Heart left ventricle (tissue), 16 donors: ENCODE data around the gene XKR7. TPM values are rescaled to one million over a fixed set of nuclear protein-coding genes. Genes with fewer than 3 reads are reported as not detected.

ENCODE experiments used
- ATAC-seq, 4 donors: fragments of 200-7000 bp; cut with Tn5 transposase; one replicate each; pipeline ENCODE4 v1.9.1; 2020 to 2022; ENCODE audit warnings: moderate library complexity in 4 of 4, mild to moderate bottlenecking in 3 of 4, moderate number of reproducible peaks in 1 of 4
- DNase-seq, 5 donors: peaks; one replicate each; pipeline ENCODE4 v3.0.0-alpha.2; 2020
- H3K27ac ChIP-seq, 12 donors: fragments of 200-600 bp; sonication (generic) in 4 of 12; one replicate each; pipeline versions ENCODE4 v1.5.0 to v1.8.0; 2016 to 2022; ENCODE audit warnings: mild to moderate bottlenecking in 2 of 12
- H3K27me3 ChIP-seq, 9 donors: fragments of 200-600 bp; sonication (generic) in 2 of 9; one replicate each; pipeline versions ENCODE4 v1.5.1 to v1.8.0; 2016 to 2022; ENCODE audit warnings: mild to moderate bottlenecking in 3 of 9
- H3K36me3 ChIP-seq, 9 donors: fragments of 200-600 bp; sonication (generic) in 2 of 9; one replicate each; pipeline versions ENCODE4 v1.5.0 to v1.8.0; 2018 to 2022; ENCODE audit warnings: mild to moderate bottlenecking in 2 of 9
- H3K4me1 ChIP-seq, 12 donors: fragments of 200-600 bp; sonication (generic) in 4 of 12; one replicate each; pipeline versions ENCODE4 v1.5.0 to v1.8.0; 2016 to 2022; ENCODE audit warnings: mild to moderate bottlenecking in 3 of 12
- H3K4me3 ChIP-seq, 12 donors: fragments of 200-600 bp; sonication (generic) in 4 of 12; one replicate each; pipeline versions ENCODE4 v1.5.0 to v1.8.0; 2017 to 2022; ENCODE audit warnings: mild to moderate bottlenecking in 9 of 12, moderate library complexity in 4 of 12
- H3K9me3 ChIP-seq, 12 donors: fragments of 200-600 bp; sonication (generic) in 4 of 12; one replicate each; pipeline versions ENCODE4 v1.5.0 to v1.8.0; 2016 to 2022; ENCODE audit warnings: mild to moderate bottlenecking in 1 of 12
- POLR2A ChIP-seq, 2 donors: fragments of 450-650 bp; IDR thresholded peaks; one replicate each; pipeline ENCODE4 v1.6.1; 2017; ENCODE audit warnings: antibody characterized with exemption in 2 of 2, mild to moderate bottlenecking in 2 of 2, moderate library complexity in 2 of 2
- WGBS, 4 donors: extraction: QIAGEN DNeasy Blood & Tissue Kit in 2 of 4; methylation state at CpG; one replicate each; pipeline versions ENCODE4 v1.1.5 to v1.1.7; 2013 to 2018; 5-methylcytosine and 5-hydroxymethylcytosine counted together
- intact Hi-C, 10 donors: fragments of 100-400 bp; cut with DNase I; formaldehyde crosslinking; loops; one replicate each; pipeline versions ENCODE4 v1.11.1 to v1.14.2; 2022
- polyA plus RNA-seq, 2 donors: library from polyadenylated mRNA; stranded (reverse); fragments of 200-250 nt; gene quantifications; one replicate each; pipeline ENCODE4 v1.2.3, GENCODE V29; 2013
- total RNA-seq, 9 donors: library from RNA; depleted of rRNA in 2 of 9; stranded (reverse); fragments of >200 nt in 2 of 9; fragmentation: NEBNext Ultra II Directional in 3 of 9; extraction: Animal tissue kit (Norgen Biotek cat#: 25700) in 3 of 9; gene quantifications; one replicate each; pipeline versions ENCODE4 v1.1.0 to v1.2.4, GENCODE V29; 2016 to 2023
- TF ChIP-seq, protein P1 (sequence below), 12 donors: fragments of 200-600 bp; sonication (generic) in 4 of 12; IDR thresholded peaks; one replicate each; pipeline versions ENCODE4 v1.5.0 to v1.8.0; 2018 to 2022; ENCODE audit warnings: antibody characterized with exemption in 12 of 12, mild to moderate bottlenecking in 5 of 12
- donor health status: ischemic (EF 13 %, LVEDD 7.1; RV severe dilation, severe dysfunction).
- donor health status: healthy with polysubstance abuse.
- donor health status: DM: no; HTN: yes; CAD: no.
- donor health status: DM: no; HTN: no; CAD: no.
- donor health status: ischemic (EF 25% LVEDD 6.9; RV normal size, moderate dysfunction).
- donor health status: ischemic (EF 25% LVEDD 5.7; RV mildly dilated, moderate dysfunction).
- donor health status: healthy.
- donor health status: DM: yes; HTN: yes; CAD: no.
- donor health status: ischemic (EF 35%, LVEDD 5.7; RV mildly dilated, moderate dysfunction).
- donor health status: nonischemic (EF 11% LVEDD 7.7; RV severe dilation, severe dysfunction).
- donor health status: DM: yes; HTN: yes; CAD: no.
- donor health status: PGD.
- donor health status: ischemic (EF 29% LVEDD 5.4; RV normal size, mild dysfunction).
- donor health status: nonischemic (EF 23%, LVEDD 6.1; RV moderate dilation, normal function).

XKR7 gene
- total and polyA plus RNA-seq, 11 donors = not detected

DNA sequence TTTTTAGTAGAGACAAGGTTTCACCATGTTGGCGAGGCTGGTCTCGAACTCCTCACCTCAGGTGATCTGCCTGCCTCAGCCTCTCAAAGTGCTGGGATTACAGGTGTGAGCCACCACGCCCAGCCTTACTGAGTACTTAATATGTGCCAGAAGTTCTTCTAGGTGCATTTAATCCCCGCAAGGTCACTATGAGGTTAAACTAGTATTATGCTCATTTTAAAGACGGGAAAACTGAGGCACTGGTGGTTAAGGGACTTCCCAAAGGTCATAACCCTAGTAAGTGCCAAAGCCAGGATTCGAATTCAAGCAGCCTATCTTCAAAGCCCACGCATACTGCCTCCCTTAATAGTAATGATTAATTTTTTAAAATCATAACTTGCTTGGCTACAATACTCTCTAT lies 41.6 kb downstream of the XKR7 start:
- DNase-seq = no peak
- Histone ChIP-seq H3K36me3 (no peaks in the 10 kb centered on the region), H3K27me3 (no peaks in the 10 kb centered on the region), H3K4me1 (peaks cover 7 to 65% (median 28%) of the 10 kb centered on the region in 12 donors), H3K4me3 (peak overlapping the region in 5 of 12 donors; percentile 19 to 70 (median 53)), H3K9me3 (no peaks in the 10 kb centered on the region), H3K27ac (peak overlapping the region; percentile 32 to 97 (median 87))
- intact Hi-C loops = no loop called here
- no peak for ATAC-seq
- 80 to 87% (median 84%) methylated on average over 7 of the region's 7 CpGs for WGBS, 4 donors
- no peak for TF ChIP-seq POLR2A (IDR thresholded peaks at IDR 0.05)
- TF ChIP-seq, protein P1, sequence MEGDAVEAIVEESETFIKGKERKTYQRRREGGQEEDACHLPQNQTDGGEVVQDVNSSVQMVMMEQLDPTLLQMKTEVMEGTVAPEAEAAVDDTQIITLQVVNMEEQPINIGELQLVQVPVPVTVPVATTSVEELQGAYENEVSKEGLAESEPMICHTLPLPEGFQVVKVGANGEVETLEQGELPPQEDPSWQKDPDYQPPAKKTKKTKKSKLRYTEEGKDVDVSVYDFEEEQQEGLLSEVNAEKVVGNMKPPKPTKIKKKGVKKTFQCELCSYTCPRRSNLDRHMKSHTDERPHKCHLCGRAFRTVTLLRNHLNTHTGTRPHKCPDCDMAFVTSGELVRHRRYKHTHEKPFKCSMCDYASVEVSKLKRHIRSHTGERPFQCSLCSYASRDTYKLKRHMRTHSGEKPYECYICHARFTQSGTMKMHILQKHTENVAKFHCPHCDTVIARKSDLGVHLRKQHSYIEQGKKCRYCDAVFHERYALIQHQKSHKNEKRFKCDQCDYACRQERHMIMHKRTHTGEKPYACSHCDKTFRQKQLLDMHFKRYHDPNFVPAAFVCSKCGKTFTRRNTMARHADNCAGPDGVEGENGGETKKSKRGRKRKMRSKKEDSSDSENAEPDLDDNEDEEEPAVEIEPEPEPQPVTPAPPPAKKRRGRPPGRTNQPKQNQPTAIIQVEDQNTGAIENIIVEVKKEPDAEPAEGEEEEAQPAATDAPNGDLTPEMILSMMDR (IDR thresholded peaks at IDR 0.05) = no peak

DNA sequence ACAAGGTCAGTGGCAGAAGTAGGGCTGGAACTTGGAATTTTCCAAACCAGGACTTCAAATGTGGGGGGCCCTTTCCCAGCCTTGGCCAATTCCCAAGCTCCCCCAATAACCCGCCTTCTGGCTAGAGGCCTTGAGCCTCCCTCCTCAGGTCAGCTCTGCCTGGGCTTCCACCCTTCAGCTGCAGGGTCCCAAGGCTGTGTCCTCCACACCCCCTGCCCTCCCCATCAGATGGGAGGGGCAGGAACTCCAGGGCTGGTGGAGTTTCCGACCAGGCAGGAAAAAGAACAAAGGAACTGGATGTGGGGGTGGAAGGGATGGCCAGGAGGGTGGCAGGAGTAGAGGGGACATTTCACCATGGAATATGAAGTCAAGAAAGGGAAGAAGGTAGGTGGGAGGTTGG lies 42.1 kb downstream of the XKR7 start, which contains the start of gene CCM2L:
Gene CCM2L (plus strand): TSS at position 338 of the 400 bp plus-strand sequence. CDS start 17 bp downstream, at position 355.
- DNase-seq = peak in 3 of 5 donors; percentile 68 to 70 (median 69)
- no peaks in the 10 kb centered on the region for H3K9me3 ChIP-seq
- peak; percentile 69 to 84 (median 76) for ATAC-seq
- WGBS, 4 donors = 50 to 60% (median 57%) methylated on average over 2 of the region's 2 CpGs
- H3K36me3 ChIP-seq = no peaks in the 10 kb centered on the region
- peak within 1 kb of the TSS; percentile 23 to 70 (median 54) for H3K4me3 ChIP-seq
- no peaks in the 10 kb centered on the region for H3K27me3 ChIP-seq
- peak within 1 kb of the TSS; percentile 57 to 97 (median 87) for H3K27ac ChIP-seq
- H3K4me1 ChIP-seq = peaks cover 7 to 65% (median 30%) of the 10 kb centered on the region in 12 donors
- TF ChIP-seq, protein P1 (IDR thresholded peaks at IDR 0.05) = no peak
- no peak for TF ChIP-seq POLR2A (IDR thresholded peaks at IDR 0.05)
- intact Hi-C loops = no loop called here

DNA sequence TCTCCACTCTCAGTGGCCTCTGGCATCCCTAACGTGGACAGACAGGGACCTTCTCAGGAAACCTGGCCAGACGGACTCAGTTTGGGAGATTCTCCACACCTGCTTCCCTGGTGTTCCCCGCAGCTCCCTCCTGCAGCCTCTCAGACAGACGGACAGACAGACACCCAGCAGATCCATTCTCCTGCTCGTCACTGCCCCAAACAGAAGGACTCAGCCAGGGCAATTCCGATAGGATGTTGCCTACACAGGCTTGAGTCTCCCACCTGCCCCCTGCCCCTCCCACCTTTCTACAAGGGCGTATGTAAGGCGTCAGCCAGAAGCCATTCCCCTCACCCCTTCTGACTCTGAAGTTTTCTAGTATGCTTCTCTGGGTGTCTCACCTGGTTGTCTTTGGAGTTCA lies 42.7 kb downstream of the XKR7 start:
- ATAC-seq (peak in 3 of 4 donors; percentile 7 to 26 (median 13)), DNase-seq (no peak)
- Histone ChIP-seq H3K36me3 (no peaks in the 10 kb centered on the region), H3K9me3 (no peaks in the 10 kb centered on the region), H3K27ac (peak overlapping the region; percentile 57 to 97 (median 87)), H3K27me3 (peaks cover 0 to 4% (median 0%) of the 10 kb centered on the region in 9 donors), H3K4me3 (peak overlapping the region; percentile 23 to 70 (median 54)), H3K4me1 (peaks cover 7 to 65% (median 33%) of the 10 kb centered on the region in 12 donors)
- TF ChIP-seq, protein P1 (IDR thresholded peaks at IDR 0.05) = no peak
- no peak for TF ChIP-seq POLR2A (IDR thresholded peaks at IDR 0.05)
- intact Hi-C loops = no loop called here
- WGBS, 4 donors = 35 to 46% (median 40%) methylated on average over 8 of the region's 8 CpGs

DNA sequence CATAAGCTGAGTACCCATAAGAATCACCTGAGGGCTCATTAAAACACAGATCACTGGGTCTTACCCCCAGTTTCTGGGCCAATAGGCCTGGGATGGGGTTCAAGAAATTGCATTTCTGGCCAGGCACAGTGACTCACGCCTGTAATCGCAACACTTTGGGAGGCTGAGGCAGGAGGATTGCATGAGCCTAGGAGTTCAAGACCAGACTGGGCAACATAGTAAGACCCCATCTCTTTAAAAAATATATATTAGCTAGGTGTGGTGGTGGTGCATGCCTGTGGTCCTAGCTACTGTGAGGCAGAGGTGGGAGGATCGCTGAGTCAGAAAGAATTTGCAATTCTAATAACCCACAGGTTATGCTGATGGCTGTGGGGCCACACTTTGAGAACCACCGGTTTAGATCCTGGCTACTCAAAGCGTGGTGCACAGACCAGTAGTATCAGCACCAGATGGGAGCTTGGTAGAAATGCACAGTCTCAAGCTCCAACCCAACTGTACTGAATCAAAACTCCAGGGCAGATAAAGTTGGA lies 44.3 kb downstream of the XKR7 start:
- TF ChIP-seq POLR2A (IDR thresholded peaks at IDR 0.05) = no peak
- TF ChIP-seq, protein P1 (IDR thresholded peaks at IDR 0.05) = no peak
- Histone ChIP-seq H3K4me3 (peak overlapping the region in 9 of 12 donors; percentile 24 to 70 (median 57)), H3K27me3 (peaks cover 0 to 17% (median 0%) of the 10 kb centered on the region in 9 donors), H3K4me1 (peaks cover 3 to 57% (median 27%) of the 10 kb centered on the region in 12 donors), H3K27ac (peak overlapping the region in 11 of 12 donors; percentile 57 to 97 (median 88)), H3K9me3 (no peaks in the 10 kb centered on the region), H3K36me3 (peaks cover 0 to 7% (median 0%) of the 10 kb centered on the region in 9 donors)
- ATAC-seq (no peak), DNase-seq (no peak)
- intact Hi-C loops = no loop called here
- 72 to 79% (median 75%) methylated on average over 5 of the region's 5 CpGs for WGBS, 4 donors
